Measurements from ENCODE around the gene GOLGA6L7. TPM values are rescaled to one million over a fixed set of nuclear protein-coding genes. Genes with fewer than 3 reads are reported as not detected.
"Not testable (repeated sequence)": the region's sequence is repeated elsewhere in the genome, so short reads cannot be mapped to it uniquely, and the experiment has no call there.

GOLGA6L7 gene
- total and polyA plus RNA-seq, 2 donors, result not detected

- Histone ChIP-seq H3K36me3 (ENCODE audit: insufficient read depth) (no peaks in the 10 kb centered on the region), H3K4me3 (ENCODE audit: low read depth, low read length) (no peak overlapping the region), H3K27ac (ENCODE audit: low read depth) (no peak overlapping the region), H3K4me1 (ENCODE audit: insufficient read depth) (no peaks in the 10 kb centered on the region)
- 92% methylated on average over 8 of the region's 8 CpGs for WGBS
- DNase-seq (ENCODE audit: extremely low spot score), result no peak
Observed at GRCh38 chr15:28876845-28877185, 28.4 kb upstream of the GOLGA6L7 start.

GRCh38 chr15:28876131-28876844, 27.8 kb upstream of the GOLGA6L7 start:
- Histone ChIP-seq H3K4me1 (ENCODE audit: insufficient read depth) (no peaks in the 10 kb centered on the region), H3K4me3 (ENCODE audit: low read depth, low read length) (no peak overlapping the region), H3K36me3 (ENCODE audit: insufficient read depth) (no peaks in the 10 kb centered on the region), H3K27ac (ENCODE audit: low read depth) (no peak overlapping the region)
- no peak for DNase-seq (ENCODE audit: extremely low spot score)
- WGBS, result 77% methylated on average over 14 of the region's 14 CpGs

- 81% methylated on average over 4 of the region's 4 CpGs for WGBS
- Histone ChIP-seq H3K36me3 (ENCODE audit: insufficient read depth) (no peaks in the 10 kb centered on the region), H3K4me1 (ENCODE audit: insufficient read depth) (no peaks in the 10 kb centered on the region), H3K4me3 (ENCODE audit: low read depth, low read length) (no peak overlapping the region), H3K27ac (ENCODE audit: low read depth) (no peak overlapping the region)
- DNase-seq (ENCODE audit: extremely low spot score), result no peak
Observed at GRCh38 chr15:28875461-28876000, 27.1 kb upstream of the GOLGA6L7 start.

- no peaks in the 10 kb centered on the region for H3K36me3 ChIP-seq (ENCODE audit: insufficient read depth)
- H3K4me3 ChIP-seq (ENCODE audit: low read depth, low read length), result no peak overlapping the region
- DNase-seq (ENCODE audit: extremely low spot score), result no peak
- no peak overlapping the region for H3K27ac ChIP-seq (ENCODE audit: low read depth)
- H3K4me1 ChIP-seq (ENCODE audit: insufficient read depth), result no peaks in the 10 kb centered on the region
- 52% methylated on average over 10 of the region's 10 CpGs for WGBS
Observed at GRCh38 chr15:28873585-28874190, 25.2 kb upstream of the GOLGA6L7 start.

- Histone ChIP-seq H3K36me3 (ENCODE audit: insufficient read depth) (no peaks in the 10 kb centered on the region), H3K4me3 (ENCODE audit: low read depth, low read length) (no peak overlapping the region), H3K27ac (ENCODE audit: low read depth) (no peak overlapping the region), H3K4me1 (ENCODE audit: insufficient read depth) (no peaks in the 10 kb centered on the region)
- DNase-seq (ENCODE audit: extremely low spot score), result no peak
- 95% methylated on average over 5 of the region's 5 CpGs for WGBS
Observed at GRCh38 chr15:28873006-28873405, 24.6 kb upstream of the GOLGA6L7 start.

GRCh38 chr15:28871168-28871567, 22.7 kb upstream of the GOLGA6L7 start:
- no peak for DNase-seq (ENCODE audit: extremely low spot score)
- H3K4me1 ChIP-seq (ENCODE audit: insufficient read depth), result no peaks in the 10 kb centered on the region
- H3K27ac ChIP-seq (ENCODE audit: low read depth), result no peak overlapping the region
- H3K4me3 ChIP-seq (ENCODE audit: low read depth, low read length), result no peak overlapping the region
- WGBS, result 89% methylated on average over 3 of the region's 3 CpGs
- no peaks in the 10 kb centered on the region for H3K36me3 ChIP-seq (ENCODE audit: insufficient read depth)

GRCh38 chr15:28868744-28869345, 20.4 kb upstream of the GOLGA6L7 start:
- DNase-seq (ENCODE audit: extremely low spot score), result no peak
- Histone ChIP-seq H3K4me1 (ENCODE audit: insufficient read depth) (no peaks in the 10 kb centered on the region), H3K36me3 (ENCODE audit: insufficient read depth) (no peaks in the 10 kb centered on the region), H3K4me3 (ENCODE audit: low read depth, low read length) (no peak overlapping the region), H3K27ac (ENCODE audit: low read depth) (no peak overlapping the region)
- 83% methylated on average over 9 of the region's 9 CpGs for WGBS

- H3K36me3 ChIP-seq (ENCODE audit: insufficient read depth); H3K4me3 ChIP-seq (ENCODE audit: low read depth, low read length); DNase-seq (ENCODE audit: extremely low spot score); H3K27ac ChIP-seq (ENCODE audit: low read depth); H3K4me1 ChIP-seq (ENCODE audit: insufficient read depth): not testable (repeated sequence)
- 95% methylated on average over 11 of the region's 11 CpGs for WGBS
Observed at GRCh38 chr15:28861589-28862293, 13.3 kb upstream of the GOLGA6L7 start.

- WGBS, result 80% methylated on average over 16 of the region's 16 CpGs
Observed at GRCh38 chr15:28861031-28861534, 12.6 kb upstream of the GOLGA6L7 start.

GRCh38 chr15:28854578-28854977, 6.1 kb upstream of the GOLGA6L7 start:
- H3K4me3 ChIP-seq (ENCODE audit: low read depth, low read length); H3K4me1 ChIP-seq (ENCODE audit: insufficient read depth); DNase-seq (ENCODE audit: extremely low spot score); H3K27ac ChIP-seq (ENCODE audit: low read depth); H3K36me3 ChIP-seq (ENCODE audit: insufficient read depth): not testable (repeated sequence)
- WGBS, result 80% methylated on average over 2 of the region's 2 CpGs

More at GRCh38 chr15:28861031-28861534, 12.6 kb upstream of the GOLGA6L7 start:
- H3K4me3 ChIP-seq (ENCODE audit: low read depth, low read length), result no peak overlapping the region
- H3K4me1 ChIP-seq (ENCODE audit: insufficient read depth), result no peaks in the 10 kb centered on the region
- no peak for DNase-seq (ENCODE audit: extremely low spot score)
- no peaks in the 10 kb centered on the region for H3K36me3 ChIP-seq (ENCODE audit: insufficient read depth)
- H3K27ac ChIP-seq (ENCODE audit: low read depth), result no peak overlapping the region

- not testable (repeated sequence) for DNase-seq (ENCODE audit: extremely low spot score); H3K4me1 ChIP-seq (ENCODE audit: insufficient read depth); H3K4me3 ChIP-seq (ENCODE audit: low read depth, low read length); H3K36me3 ChIP-seq (ENCODE audit: insufficient read depth); H3K27ac ChIP-seq (ENCODE audit: low read depth)
- WGBS, result 47% methylated on average over 5 of the region's 5 CpGs
Observed at GRCh38 chr15:28853654-28854053, 5.2 kb upstream of the GOLGA6L7 start.

GRCh38 chr15:28849766-28850165, 1.3 kb upstream of the GOLGA6L7 start:
- H3K4me3 ChIP-seq (ENCODE audit: low read depth, low read length); H3K27ac ChIP-seq (ENCODE audit: low read depth); H3K36me3 ChIP-seq (ENCODE audit: insufficient read depth); H3K4me1 ChIP-seq (ENCODE audit: insufficient read depth); DNase-seq (ENCODE audit: extremely low spot score): not testable (repeated sequence)
- WGBS, result 92% methylated on average over 22 of the region's 31 CpGs

- not testable (repeated sequence) for H3K36me3 ChIP-seq (ENCODE audit: insufficient read depth); H3K4me1 ChIP-seq (ENCODE audit: insufficient read depth); H3K27ac ChIP-seq (ENCODE audit: low read depth); H3K4me3 ChIP-seq (ENCODE audit: low read depth, low read length); DNase-seq (ENCODE audit: extremely low spot score)
- WGBS, result 100% methylated on average over 5 of the region's 17 CpGs
Observed at GRCh38 chr15:28849271-28849670, 827 bp upstream of the GOLGA6L7 start.
